Muscle of arm (tissue), 12 donors: Measurements from ENCODE around the gene TMEM233. TPM values are rescaled to one million over a fixed set of nuclear protein-coding genes. Genes with fewer than 3 reads are reported as not detected.

Experiments used
- DNase-seq: peaks from one replicate; pipeline ENCODE4 v3.0.0-alpha.2; 2013
- polyA plus RNA-seq, 12 donors: library from polyadenylated mRNA; unstranded; fragments of 120-200 nt; gene quantifications; one replicate each; pipeline ENCODE4 v1.2.1, GENCODE V29; 2013; ENCODE audit not compliant: insufficient read length in 12 of 12

TMEM233 gene
- polyA plus RNA-seq, 12 donors, result 1.6 to 5.8 (median 3.7) TPM; not detected in 2

- no peak for DNase-seq
Measured at GRCh38 chr12:119679490-119679889, 85.9 kb downstream of the TMEM233 start.

- no peak for DNase-seq
Measured at GRCh38 chr12:119681111-119681510, 87.5 kb downstream of the TMEM233 start.

- no peak for DNase-seq
Measured at GRCh38 chr12:119681728-119682638, 88.4 kb downstream of the TMEM233 start.

GRCh38 chr12:119682639-119683252 lies 89.2 kb downstream of the TMEM233 start:
- no peak for DNase-seq

GRCh38 chr12:119683413-119683812 lies 89.8 kb downstream of the TMEM233 start:
- no peak for DNase-seq

GRCh38 chr12:119683816-119684215 lies 90.2 kb downstream of the TMEM233 start:
- no peak for DNase-seq

GRCh38 chr12:119684711-119685369 lies 91.3 kb downstream of the TMEM233 start:
- DNase-seq, result no peak

GRCh38 chr12:119685375-119685774 lies 91.8 kb downstream of the TMEM233 start:
- DNase-seq, result no peak

- no peak for DNase-seq
Measured at GRCh38 chr12:119686355-119686754, 92.8 kb downstream of the TMEM233 start.

GRCh38 chr12:119686776-119687175 lies 93.2 kb downstream of the TMEM233 start:
- no peak for DNase-seq

- no peak for DNase-seq
Measured at GRCh38 chr12:119687406-119687805, 93.8 kb downstream of the TMEM233 start.

- no peak for DNase-seq
Measured at GRCh38 chr12:119687879-119688278, 94.3 kb downstream of the TMEM233 start.

- no peak for DNase-seq
Measured at GRCh38 chr12:119689935-119690500, 96.4 kb downstream of the TMEM233 start.

- DNase-seq, result no peak
Measured at GRCh38 chr12:119691202-119691810, 97.7 kb downstream of the TMEM233 start.

- no peak for DNase-seq
Measured at GRCh38 chr12:119692410-119692809, 98.8 kb downstream of the TMEM233 start.

Other genes with a start within 250 kb of the TMEM233 start
- gene PRKAB1, start 74.4 kb downstream of the TMEM233 start, polyA plus RNA-seq, result 10 to 100 TPM in 11 of 12 donors, not detected in 1; 22.6 to 53.4 (median 25.5) TPM